ENCODE results near the gene CMTM5.
"Not testable (repeated sequence)": the region's sequence is repeated elsewhere in the genome, so short reads cannot be mapped to it uniquely, and the experiment has no call there.

CMTM5 gene

GRCh38 chr14:23396126-23396525 is 19.3 kb downstream of the CMTM5 start:
- FAIRE-seq (no peak), DNase-seq (ENCODE audit: insufficient read length, low spot score) (no peak)

DNA sequence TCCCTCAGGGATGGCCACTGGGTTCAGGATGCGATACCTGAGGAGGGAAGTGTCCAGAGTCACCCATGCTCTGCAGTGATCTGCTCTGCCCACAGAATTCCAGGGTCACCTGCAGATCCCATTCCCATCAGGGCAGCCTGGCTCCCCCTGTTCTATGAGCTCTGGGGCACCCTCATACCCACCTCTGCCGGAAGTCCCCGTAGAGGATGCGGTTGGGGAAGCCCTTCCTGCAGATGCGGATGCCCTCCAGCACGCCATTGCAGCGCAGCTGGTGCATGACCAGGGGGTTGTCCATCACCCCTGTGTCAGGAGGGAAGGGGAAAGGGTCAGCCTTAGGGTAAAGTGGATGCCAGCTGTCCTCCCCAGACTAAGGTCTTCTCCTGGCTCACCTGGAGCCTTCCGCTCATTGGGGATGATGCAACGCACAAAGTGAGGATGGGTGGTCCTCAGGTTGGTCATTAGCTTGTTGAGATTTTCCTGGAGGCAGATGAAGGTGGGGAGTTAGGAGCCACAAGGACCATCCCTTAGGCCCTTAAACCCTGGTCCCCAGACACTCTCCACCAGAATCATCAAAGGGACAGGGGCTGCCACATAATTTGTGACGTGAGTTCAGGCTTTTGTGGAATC is 20.0 kb downstream of the CMTM5 start:
- no peak for FAIRE-seq

DNA sequence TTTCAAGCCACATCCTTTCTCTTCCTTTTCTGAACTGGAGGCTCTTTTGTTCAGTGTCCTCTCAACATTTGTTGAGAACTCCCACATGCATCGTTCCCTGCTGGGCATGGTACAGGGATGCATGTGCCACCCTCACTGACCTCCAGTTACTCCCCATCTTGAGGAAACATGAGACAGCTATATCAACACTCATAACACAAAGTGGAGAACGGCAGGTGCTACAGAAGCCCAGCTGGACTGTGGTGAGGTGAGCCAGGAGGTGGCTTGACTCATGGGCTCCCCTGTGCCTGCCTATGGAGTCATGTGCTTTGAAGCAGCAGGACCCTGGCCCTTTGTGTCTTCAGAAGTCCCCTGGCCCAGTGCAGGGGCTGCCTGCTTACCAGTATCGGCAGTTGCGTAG is 21.5 kb downstream of the CMTM5 start:
- FAIRE-seq (no peak), DNase-seq (ENCODE audit: insufficient read length, low spot score) (no peak)

More for the DNA sequence above, 20.0 kb downstream of the CMTM5 start:
- no peak for DNase-seq (ENCODE audit: insufficient read length, low spot score)

- FAIRE-seq: no peak
- no peak for DNase-seq (ENCODE audit: insufficient read length, low spot score)
Measured at GRCh38 chr14:23399136-23399535, 22.3 kb downstream of the CMTM5 start.

- DNase-seq (ENCODE audit: insufficient read length, low spot score) (no peak), FAIRE-seq (no peak)
Measured at GRCh38 chr14:23399591-23399990, 22.7 kb downstream of the CMTM5 start.

GRCh38 chr14:23400496-23401149 is 23.8 kb downstream of the CMTM5 start:
- DNase-seq (ENCODE audit: insufficient read length, low spot score); FAIRE-seq: not testable (repeated sequence)

GRCh38 chr14:23401291-23401690 is 24.4 kb downstream of the CMTM5 start:
- no peak for FAIRE-seq
- DNase-seq (ENCODE audit: insufficient read length, low spot score): no peak

GRCh38 chr14:23402296-23403138 is 25.7 kb downstream of the CMTM5 start:
- FAIRE-seq (no peak), DNase-seq (ENCODE audit: insufficient read length, low spot score) (no peak)

- FAIRE-seq (no peak), DNase-seq (ENCODE audit: insufficient read length, low spot score) (no peak)
Measured at GRCh38 chr14:23403139-23403438, 26.2 kb downstream of the CMTM5 start.

GRCh38 chr14:23403908-23404307 is 27.1 kb downstream of the CMTM5 start:
- DNase-seq (ENCODE audit: insufficient read length, low spot score) (no peak), FAIRE-seq (no peak)

DNA sequence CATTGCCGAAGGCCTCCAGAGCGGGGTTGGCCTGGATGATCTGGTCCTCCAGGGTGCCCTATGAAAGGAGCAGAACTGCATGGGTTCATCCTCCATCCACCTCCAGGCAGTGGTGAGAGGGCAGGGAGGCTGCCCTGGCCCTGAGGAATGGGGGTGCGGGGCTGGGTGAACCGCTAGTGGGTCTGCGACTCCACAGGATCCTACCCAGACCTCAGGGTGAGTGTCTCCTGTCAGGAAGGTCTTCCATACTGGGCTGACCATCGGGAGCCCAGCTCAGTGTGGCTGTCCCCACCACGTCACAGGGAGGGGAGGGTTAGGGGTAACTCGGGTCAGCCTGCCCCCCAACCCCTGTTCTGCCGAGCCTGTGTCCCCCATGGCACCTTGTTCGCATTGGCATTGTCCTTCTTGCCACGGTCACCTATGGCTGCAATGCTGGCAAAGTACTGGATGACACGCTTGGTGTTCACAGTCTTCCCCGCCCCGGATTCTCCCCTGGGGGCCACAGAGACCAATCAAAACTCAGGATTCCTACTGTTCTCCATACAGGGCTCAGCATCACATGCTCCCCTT is 27.6 kb downstream of the CMTM5 start:
- no peak for FAIRE-seq

DNA sequence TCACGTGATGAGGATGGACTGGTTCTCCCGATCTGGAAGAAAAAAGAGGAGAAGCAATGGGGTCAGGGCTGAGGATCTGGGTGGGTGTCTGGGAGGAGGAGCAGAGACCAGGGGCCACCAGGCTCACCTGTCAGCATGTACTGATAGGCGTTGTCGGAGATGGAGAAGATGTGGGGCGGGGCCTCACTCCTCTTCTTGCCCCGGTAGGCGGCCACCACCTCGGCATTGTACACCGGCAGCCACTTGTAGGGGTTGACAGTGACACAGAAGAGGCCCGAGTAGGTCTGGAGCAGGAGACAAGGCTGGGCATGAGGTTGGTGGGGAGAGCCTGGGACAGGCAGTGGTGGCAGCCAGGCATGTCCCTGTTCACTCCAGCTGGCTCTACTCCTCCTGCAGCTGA is 28.2 kb downstream of the CMTM5 start:
- FAIRE-seq: no peak
- no peak for DNase-seq (ENCODE audit: insufficient read length, low spot score)

More for the DNA sequence above, 27.6 kb downstream of the CMTM5 start:
- DNase-seq (ENCODE audit: insufficient read length, low spot score): no peak

DNA sequence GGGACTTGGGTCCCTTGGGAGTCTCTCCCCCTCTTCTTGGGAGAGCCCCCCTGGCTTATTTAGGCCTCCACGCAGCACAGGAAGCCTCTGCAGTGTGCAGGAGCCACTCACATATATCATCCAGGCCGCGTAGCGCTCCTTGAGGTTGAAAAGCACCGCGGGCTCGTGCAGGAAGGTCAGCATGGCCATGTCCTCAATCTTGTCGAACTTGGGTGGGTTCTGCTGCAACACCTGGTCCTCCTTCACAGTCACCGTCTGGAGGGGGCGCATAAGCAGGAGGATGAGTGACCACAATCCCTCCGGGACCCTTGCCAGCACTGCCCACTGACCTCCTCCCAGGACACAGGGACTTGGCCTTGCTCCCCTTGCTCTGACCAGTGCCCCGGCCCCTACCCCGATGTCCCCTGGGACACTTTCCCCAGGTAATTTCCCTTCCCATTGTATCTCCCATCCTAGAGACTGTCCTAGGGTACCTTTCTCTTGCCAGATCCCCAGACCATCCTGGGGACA is 28.7 kb downstream of the CMTM5 start:
- DNase-seq (ENCODE audit: insufficient read length, low spot score) (no peak), FAIRE-seq (no peak)

DNA sequence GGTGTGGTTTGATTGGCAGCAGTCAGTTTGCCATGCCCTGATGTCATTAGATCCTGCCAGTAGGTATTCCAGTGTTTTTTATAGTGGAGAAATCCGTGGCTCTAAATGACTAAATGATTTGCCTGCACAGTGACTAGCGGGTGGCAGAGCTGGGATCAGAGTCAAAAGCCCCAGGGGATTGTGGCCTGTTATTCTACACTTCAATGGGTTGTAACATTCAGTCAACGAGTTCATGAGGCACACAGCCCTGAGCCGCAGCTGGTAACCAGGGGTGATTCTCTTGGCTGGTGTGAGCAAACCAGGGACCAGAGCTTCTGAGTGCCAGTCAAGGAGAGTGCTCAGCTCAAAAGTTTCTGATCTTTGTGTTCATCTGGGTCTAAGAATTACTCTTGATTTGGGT is 29.4 kb downstream of the CMTM5 start:
- DNase-seq (ENCODE audit: insufficient read length, low spot score): no peak
- FAIRE-seq: no peak

DNA sequence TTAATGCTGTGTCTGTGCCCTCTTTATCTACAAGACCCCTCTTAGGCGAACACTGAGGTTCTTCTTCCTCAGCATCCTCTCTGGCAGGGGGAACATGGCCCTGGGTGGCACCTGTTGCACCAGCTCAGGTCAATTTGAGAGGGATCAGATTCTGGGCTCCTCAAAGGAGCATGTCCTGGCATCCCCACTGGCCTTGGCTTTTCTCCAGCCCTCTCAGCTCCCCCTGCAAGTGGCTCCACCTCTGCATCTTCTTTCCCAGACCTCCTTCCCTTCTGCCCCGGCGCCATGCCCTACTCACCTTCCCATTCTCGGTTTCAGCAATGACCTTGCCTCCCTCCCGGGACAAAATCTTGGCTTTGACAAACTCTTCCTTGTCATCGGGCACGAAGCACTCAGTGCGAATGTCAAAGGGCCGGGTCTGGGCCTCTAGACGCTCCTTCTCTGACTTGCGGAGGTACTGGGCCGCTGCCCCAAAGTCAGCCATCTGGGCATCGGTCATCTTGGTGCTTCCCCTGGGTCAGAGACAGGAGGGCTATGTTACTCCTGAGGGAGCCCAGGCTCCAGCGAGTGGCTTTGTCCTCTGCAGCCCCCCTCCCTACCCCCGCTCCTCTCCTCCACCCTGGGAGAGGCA is 30.0 kb downstream of the CMTM5 start:
- no peak for DNase-seq (ENCODE audit: insufficient read length, low spot score)
- no peak for FAIRE-seq

- DNase-seq (ENCODE audit: insufficient read length, low spot score): no peak
- FAIRE-seq: no peak
Measured at GRCh38 chr14:23407516-23408306, 30.9 kb downstream of the CMTM5 start, which contains the start of gene MYH6. Gene MYH6 (minus strand): TSS chr14:23408273. CDS start chr14:23407223, 1,050 bp downstream.

DNA sequence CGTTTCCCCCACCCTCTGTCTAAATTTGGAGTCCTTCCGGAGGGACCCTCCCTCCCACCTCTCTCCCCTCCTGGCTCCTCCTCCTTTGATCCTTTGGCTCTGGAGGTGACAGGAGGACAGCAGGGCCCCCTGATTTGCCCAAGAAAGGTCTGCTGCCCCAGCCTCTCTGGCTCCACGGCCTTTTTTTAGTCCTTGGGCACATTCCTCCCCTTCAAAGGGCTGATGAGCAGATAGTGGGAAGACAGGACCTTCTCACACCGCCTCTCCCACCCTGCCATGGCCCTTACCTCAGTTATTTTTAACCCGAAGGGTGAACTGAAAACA is 31.4 kb downstream of the CMTM5 start:
- no peak for FAIRE-seq
- no peak for DNase-seq (ENCODE audit: insufficient read length, low spot score)

GRCh38 chr14:23409475-23409874 is 32.6 kb downstream of the CMTM5 start:
- FAIRE-seq (no peak), DNase-seq (ENCODE audit: insufficient read length, low spot score) (no peak)

GRCh38 chr14:23409966-23410635 is 33.3 kb downstream of the CMTM5 start:
- DNase-seq (ENCODE audit: insufficient read length, low spot score) (no peak), FAIRE-seq (no peak)

All from GM19239 (cell line).